K562 (cell line): ENCODE results near the gene GPR78. TPM values are rescaled to one million over a fixed set of nuclear protein-coding genes. Genes with fewer than 3 reads are reported as not detected.

Experiments
- CBX1 ChIP-seq: sonication (generic); IDR thresholded peaks from 2 replicates; pipeline ENCODE4 v1.6.1; 2016; ENCODE audit warnings: antibody characterized with exemption, low read depth, mild to moderate bottlenecking
- CEBPG ChIP-seq, 3 experiments: fragments of 200-800 bp in 1 of 3; sonication (Bioruptor generic) in 1 of 3; sonication (generic) in 1 of 3; formaldehyde crosslinking in 1 of 3; IDR thresholded peaks in 2 of 3; conservative IDR thresholded peaks in 1 of 3; 2 replicates each; pipeline versions ENCODE4 v1.6.1 to v1.8.0; 2016 to 2022; ENCODE audit warnings: missing compliant biosample characterization in 2 of 3, missing genetic modification characterization in 2 of 3, mild to moderate bottlenecking in 1 of 3, missing genetic modification reagents in 1 of 3
- CSDE1 ChIP-seq, 2 experiments: fragments of 450-650 bp; IDR thresholded peaks; 2 replicates each; pipeline ENCODE4 v1.6.1; 2016; ENCODE audit warnings: mild to moderate bottlenecking in 1 of 2
- ELF1 ChIP-seq: fragments of 200-800 bp; sonication (Bioruptor generic); IDR thresholded peaks from 2 replicates; pipeline ENCODE4 v1.6.1; 2016; ENCODE audit warnings: missing genetic modification characterization, missing compliant biosample characterization
- FOS ChIP-seq: IDR thresholded peaks from 3 replicates; pipeline ENCODE4 v1.6.1; 2011; ENCODE audit not compliant: insufficient read length; ENCODE audit errors: extremely low read depth
- FOXM1 ChIP-seq, 2 experiments: fragments of 450-650 bp in 1 of 2; sonication (generic) in 1 of 2; formaldehyde crosslinking in 1 of 2; IDR thresholded peaks; 2 replicates each; pipeline versions ENCODE4 v1.6.1 to v1.9.0; 2017 to 2022; ENCODE audit warnings: low read depth in 2 of 2, mild to moderate bottlenecking in 2 of 2, missing genetic modification reagents in 1 of 2, moderate library complexity in 1 of 2
- PHTF2 ChIP-seq: fragments of 250-450 bp; sonication (Bioruptor Pico); IDR thresholded peaks from 2 replicates; pipeline ENCODE4 v1.5.0; 2021; ENCODE audit warnings: mild to moderate bottlenecking
- POLR2G ChIP-seq: fragments of 200-400 bp; formaldehyde crosslinking; IDR thresholded peaks from 2 replicates; pipeline ENCODE4 v1.6.1; 2017; ENCODE audit warnings: low read depth, mild to moderate bottlenecking, antibody characterized with exemption, low read length, moderate library complexity
- PTBP1 ChIP-seq: fragments of 200-400 bp; formaldehyde crosslinking; IDR thresholded peaks from 2 replicates; pipeline ENCODE4 v1.6.1; 2017; ENCODE audit warnings: low read depth, low read length
- ZNF174 ChIP-seq: fragments of 250-450 bp; sonication (Bioruptor Pico); IDR thresholded peaks from 2 replicates; pipeline ENCODE4 v1.4.0; 2020; ENCODE audit warnings: mild to moderate bottlenecking
- ZNF324 ChIP-seq: fragments of 250-450 bp; sonication (Bioruptor Pico); IDR thresholded peaks from 2 replicates; pipeline ENCODE4 v1.4.0; 2020; ENCODE audit warnings: mild to moderate bottlenecking
- ZNF551 ChIP-seq: fragments of 250-450 bp; sonication (Bioruptor Pico); IDR thresholded peaks from 2 replicates; pipeline ENCODE4 v1.5.0; 2021; ENCODE audit warnings: mild to moderate bottlenecking, moderate library complexity
- polyA plus RNA-seq, 8 experiments: library from polyadenylated mRNA; depleted of rRNA in 4 of 8; stranded (reverse) in 5 of 8; unstranded in 3 of 8; fragments of >200 nt; fragmentation: Nextera tagmentation in 2 of 8; fragmentation: Illumina TruSeq in 1 of 8; extraction: Ambion mirVana in 2 of 8; extraction: Trizol in 1 of 8; gene quantifications; 2 replicates each; pipeline versions ENCODE4 v1.2.1 to v1.2.3, GENCODE V29; 2011 to 2014; ENCODE audit warnings: inconsistent platforms in 1 of 8, missing spikeins in 1 of 8
- total RNA-seq, 7 experiments: library from RNA; depleted of rRNA in 6 of 7; stranded (reverse); fragments of >200 nt in 6 of 7; fragmentation: Illumina TruSeq in 2 of 7; extraction: Trizol in 2 of 7; gene quantifications; 2 replicates each; pipeline versions ENCODE4 v1.2.1 to v1.2.3, GENCODE V29; 2011 to 2021; ENCODE audit warnings: low replicate concordance in 1 of 7
- TF ChIP-seq, protein P1 (sequence below): sonication (generic); IDR thresholded peaks from 2 replicates; pipeline ENCODE4 v1.6.1; 2016
- TF ChIP-seq, protein P2 (sequence below), 3 experiments: fragments of 200-800 bp in 1 of 3; sonication (Bioruptor generic) in 1 of 3; sonication (generic) in 1 of 3; formaldehyde crosslinking in 1 of 3; IDR thresholded peaks; 2 replicates each; pipeline versions ENCODE4 v1.6.1 to v1.8.0; 2016 to 2022; ENCODE audit warnings: mild to moderate bottlenecking in 2 of 3, missing compliant biosample characterization in 2 of 3, missing genetic modification characterization in 2 of 3, missing genetic modification reagents in 1 of 3

GPR78 gene
- total and polyA plus RNA-seq, 9 of the 15 experiments (the other 6 are each of a cell fraction or from before 2014, with no cell fraction given): 0.04 to 0.13 (median 0.07) TPM; not detected in 4

DNA sequence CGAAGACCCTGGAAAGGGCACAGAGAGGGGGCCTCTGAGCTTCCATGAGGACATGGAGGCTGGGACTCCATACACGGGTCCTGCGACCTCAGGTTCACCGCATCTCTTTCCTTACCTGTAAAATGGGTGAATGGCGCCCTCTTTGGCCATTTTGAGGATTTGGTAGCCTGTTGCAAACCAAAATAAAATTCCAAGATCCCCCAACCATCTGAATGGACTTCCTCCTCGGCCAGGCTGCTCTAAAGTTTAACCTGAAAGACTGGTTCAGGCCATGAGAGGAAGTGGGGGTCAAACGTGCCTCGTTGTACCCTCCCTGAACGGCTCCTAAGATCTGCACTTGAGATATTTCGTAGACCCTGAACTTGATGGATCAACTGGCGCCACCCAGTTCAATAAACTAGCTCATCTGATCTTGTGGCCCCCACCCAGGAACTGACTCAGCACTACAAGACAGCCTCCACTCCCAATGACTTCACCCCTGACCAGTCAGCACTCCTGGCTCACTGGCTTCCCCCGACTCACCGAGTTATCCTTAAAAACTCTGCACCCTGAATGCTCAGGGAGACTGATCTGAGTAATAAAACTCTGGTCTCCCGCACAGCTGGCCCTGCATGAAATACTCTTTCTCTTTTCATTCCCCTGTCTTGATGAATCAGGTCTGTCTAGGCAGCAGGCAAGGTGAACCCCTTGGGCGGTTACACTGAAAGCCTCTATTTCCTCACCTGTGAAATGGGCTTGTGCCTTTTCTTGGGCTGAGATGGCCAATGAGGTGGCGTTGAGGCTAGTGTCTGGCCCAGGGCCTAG is 32.9 kb upstream of the GPR78 start (continued):
- no peak for TF ChIP-seq ZNF174 (CRISPR knock-in tag)
- 0 out of 2 replicates have a peak, but pooled peaks have one; percentile 33 for TF ChIP-seq CEBPG (CRISPR knock-in tag; IDR thresholded peaks at IDR 0.05)
- no peak for TF ChIP-seq CEBPG (tag; conservative IDR thresholded peaks at IDR 0.05 in 1 of 2, IDR thresholded peaks at IDR 0.05 in 1 of 2)
- 0 out of 2 replicates have a peak, but pooled peaks have one; percentile 12 for TF ChIP-seq FOXM1 (IDR thresholded peaks at IDR 0.05; ENCODE audit: low read depth)
- TF ChIP-seq FOXM1 (CRISPR knock-in tag; IDR thresholded peaks at IDR 0.05; ENCODE audit: low read depth): no peak
- 0 out of 4 replicates have a peak, but pooled peaks of 1 of the 2 experiments have one; percentile 18 for TF ChIP-seq CSDE1 (IDR thresholded peaks at IDR 0.05)
- TF ChIP-seq ELF1 (tag): peak; percentile 47
- TF ChIP-seq ZNF551 (CRISPR knock-in tag): no peak
- TF ChIP-seq ZNF324 (CRISPR knock-in tag): no peak
- TF ChIP-seq POLR2G: no peak
- TF ChIP-seq PTBP1: 0 out of 2 replicates have a peak, but pooled peaks have one; percentile 64
- TF ChIP-seq FOS: no peak
- TF ChIP-seq, protein P1, sequence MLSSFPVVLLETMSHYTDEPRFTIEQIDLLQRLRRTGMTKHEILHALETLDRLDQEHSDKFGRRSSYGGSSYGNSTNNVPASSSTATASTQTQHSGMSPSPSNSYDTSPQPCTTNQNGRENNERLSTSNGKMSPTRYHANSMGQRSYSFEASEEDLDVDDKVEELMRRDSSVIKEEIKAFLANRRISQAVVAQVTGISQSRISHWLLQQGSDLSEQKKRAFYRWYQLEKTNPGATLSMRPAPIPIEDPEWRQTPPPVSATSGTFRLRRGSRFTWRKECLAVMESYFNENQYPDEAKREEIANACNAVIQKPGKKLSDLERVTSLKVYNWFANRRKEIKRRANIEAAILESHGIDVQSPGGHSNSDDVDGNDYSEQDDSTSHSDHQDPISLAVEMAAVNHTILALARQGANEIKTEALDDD: peak; percentile 91
- TF ChIP-seq PHTF2: no peak
- peak; percentile 96 for TF ChIP-seq CBX1
- TF ChIP-seq, protein P2, sequence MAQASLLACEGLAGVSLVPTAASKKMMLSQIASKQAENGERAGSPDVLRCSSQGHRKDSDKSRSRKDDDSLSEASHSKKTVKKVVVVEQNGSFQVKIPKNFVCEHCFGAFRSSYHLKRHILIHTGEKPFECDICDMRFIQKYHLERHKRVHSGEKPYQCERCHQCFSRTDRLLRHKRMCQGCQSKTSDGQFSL (CRISPR knock-in tag; IDR thresholded peaks at IDR 0.05): no peak
- TF ChIP-seq, protein P2 (tag; IDR thresholded peaks at IDR 0.05): no peak
- TF ChIP-seq, all 486 proteins: peak for 93
